GM13977 (cell line): Measurements from ENCODE around the gene TRAF2.

Experiments used
- DNase-seq: peaks from one replicate; pipeline ENCODE4 v3.0.0; 2012; ENCODE audit warnings: low spot score
- in situ Hi-C: fragments of 300-500 bp; cut with MboI; formaldehyde crosslinking; loops from one replicate; pipeline ENCODE4 v1.12.0; 2022; ENCODE audit warnings: low sequenced_read_pairs, low pct_unique_long_range_greater_than_20kb, mixed read lengths, inconsistent platforms; ENCODE audit not compliant: unreplicated experiment
- TF ChIP-seq, protein P1 (sequence below): IDR thresholded peaks from 2 replicates; pipeline ENCODE4 v1.5.1; 2012; ENCODE audit warnings: mild to moderate bottlenecking, control low read depth; ENCODE audit not compliant: insufficient read depth; ENCODE audit errors: extremely low read depth, missing control alignments

The TRAF2 gene

DNA sequence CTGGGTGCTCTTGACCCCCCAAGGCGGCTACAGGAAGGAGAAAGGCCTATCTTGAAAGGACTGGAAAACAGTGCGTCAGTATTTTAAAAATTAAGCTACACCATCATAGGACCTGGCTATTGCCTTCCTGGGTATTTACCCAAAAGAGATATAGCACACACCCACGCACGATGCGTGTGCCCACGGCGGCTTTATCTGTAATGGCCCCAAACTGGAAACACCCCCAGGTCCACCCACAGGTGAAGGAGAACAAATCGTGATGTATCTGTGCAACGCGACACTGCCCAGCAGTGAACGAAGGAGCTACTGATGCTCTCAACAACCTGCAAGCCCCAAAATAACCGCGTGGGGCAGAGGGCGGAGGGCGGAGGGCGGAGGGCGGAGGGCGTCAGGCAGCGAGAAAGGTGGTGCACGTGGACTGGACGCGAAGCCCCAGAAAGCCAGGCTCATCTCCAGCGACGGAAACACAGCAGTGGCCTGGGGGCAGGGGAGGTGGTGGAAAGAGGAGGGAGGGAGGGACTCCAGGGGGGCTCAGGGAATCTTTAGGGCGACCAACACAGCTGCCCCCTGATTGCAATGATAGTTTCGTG, 78.6 kb downstream of the TRAF2 start:
- in situ Hi-C loops = no loop called here
- DNase-seq = no peak
- TF ChIP-seq, protein P1, sequence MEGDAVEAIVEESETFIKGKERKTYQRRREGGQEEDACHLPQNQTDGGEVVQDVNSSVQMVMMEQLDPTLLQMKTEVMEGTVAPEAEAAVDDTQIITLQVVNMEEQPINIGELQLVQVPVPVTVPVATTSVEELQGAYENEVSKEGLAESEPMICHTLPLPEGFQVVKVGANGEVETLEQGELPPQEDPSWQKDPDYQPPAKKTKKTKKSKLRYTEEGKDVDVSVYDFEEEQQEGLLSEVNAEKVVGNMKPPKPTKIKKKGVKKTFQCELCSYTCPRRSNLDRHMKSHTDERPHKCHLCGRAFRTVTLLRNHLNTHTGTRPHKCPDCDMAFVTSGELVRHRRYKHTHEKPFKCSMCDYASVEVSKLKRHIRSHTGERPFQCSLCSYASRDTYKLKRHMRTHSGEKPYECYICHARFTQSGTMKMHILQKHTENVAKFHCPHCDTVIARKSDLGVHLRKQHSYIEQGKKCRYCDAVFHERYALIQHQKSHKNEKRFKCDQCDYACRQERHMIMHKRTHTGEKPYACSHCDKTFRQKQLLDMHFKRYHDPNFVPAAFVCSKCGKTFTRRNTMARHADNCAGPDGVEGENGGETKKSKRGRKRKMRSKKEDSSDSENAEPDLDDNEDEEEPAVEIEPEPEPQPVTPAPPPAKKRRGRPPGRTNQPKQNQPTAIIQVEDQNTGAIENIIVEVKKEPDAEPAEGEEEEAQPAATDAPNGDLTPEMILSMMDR = no peak

DNA sequence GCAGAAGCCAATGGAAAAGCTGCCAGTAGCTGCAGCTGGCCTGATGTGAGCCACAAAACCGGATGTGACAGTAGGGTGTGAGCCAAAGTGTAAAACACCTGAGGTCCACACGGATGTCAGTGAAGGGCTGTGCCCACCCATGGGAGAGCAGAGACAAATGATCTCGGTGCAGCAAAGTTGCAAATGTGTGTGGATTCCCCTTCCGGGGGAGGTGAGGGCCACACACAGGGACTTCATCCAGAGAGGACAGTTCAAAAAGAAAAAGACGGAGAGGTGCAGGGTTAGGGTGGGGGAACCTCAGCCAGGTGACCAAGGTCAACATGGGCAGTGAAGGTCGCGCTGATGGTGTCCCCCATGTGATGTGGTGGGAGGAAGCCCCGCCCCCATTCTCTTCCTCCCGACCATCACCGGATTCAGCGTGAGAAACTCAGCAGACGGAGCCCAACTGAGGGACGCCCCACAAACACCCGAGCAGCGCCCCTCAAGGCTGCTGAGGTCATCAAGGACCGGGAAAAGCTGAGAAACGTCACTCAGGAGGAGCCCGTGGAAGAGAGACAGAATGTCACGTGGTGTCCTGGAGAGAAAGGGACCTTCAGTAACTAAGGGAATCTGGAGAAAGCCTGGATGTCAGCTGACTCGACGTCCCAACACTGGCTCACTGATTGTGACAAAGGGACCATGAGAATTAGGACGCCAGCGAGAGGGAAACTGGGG, 79.6 kb downstream of the TRAF2 start:
- DNase-seq = no peak
- TF ChIP-seq, protein P1 = no peak
- in situ Hi-C loops = no loop called here

DNA sequence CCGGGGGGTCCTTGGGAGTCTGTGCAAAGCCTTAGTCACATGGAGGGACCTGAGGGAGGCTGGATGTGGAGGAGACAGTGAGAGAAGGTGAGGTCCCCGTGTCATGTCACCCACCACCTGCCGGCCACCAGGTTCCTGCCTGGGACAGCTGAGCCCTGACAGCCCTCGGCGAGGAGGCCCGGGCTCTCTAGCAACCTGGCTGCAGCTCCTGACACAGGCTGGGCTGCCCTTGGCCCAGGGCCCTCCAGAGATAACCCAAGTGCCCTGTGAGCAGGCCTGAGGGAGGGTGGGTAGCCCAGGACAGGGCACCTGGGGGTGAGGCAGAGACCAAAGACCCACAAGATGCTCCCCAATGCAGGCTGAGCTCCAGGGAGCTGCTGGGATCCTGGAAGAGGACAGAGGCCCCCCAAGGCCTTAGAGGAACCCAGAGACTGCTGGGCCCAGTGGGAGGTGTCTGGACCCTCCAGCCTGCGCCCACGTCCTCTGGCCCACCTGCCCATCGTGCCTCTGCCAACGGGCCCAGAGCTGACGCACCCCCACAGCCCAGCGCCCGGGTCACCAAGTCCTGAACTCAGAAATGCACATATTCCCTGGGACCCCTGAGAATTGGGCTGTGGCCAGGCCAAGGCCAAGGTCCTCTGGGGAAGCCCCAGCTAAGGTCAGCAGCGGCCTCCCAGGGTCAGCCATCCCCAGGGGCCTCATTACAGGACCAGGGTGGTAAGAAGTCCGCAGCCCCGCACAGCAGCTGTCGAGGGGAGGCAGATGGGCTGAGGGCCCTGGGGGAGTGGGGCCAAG, 82.2 kb downstream of the TRAF2 start:
- no peak for DNase-seq
- TF ChIP-seq, protein P1 = no peak
- in situ Hi-C loops = no loop called here

DNA sequence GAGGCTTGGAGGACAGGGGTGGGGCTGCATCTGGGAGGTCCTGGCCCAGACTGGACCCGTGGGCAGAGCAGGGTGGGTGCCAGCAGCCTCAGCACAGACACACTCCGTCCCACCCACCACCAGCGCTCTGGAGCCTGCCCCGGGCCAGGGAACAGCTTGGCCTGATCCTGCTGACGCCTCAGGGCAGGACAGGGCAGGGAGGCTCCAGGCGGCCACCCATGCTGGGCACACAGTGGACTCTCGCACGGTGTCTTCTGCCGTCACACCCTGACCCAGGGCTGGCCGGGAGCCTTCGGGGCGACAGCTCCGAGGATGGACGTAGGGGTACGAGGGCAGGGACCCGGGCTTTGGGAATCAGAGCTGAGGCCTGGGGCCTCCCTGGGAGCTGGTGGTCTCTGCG, 82.8 kb downstream of the TRAF2 start:
- in situ Hi-C loops = no loop called here
- TF ChIP-seq, protein P1 = no peak
- no peak for DNase-seq

DNA sequence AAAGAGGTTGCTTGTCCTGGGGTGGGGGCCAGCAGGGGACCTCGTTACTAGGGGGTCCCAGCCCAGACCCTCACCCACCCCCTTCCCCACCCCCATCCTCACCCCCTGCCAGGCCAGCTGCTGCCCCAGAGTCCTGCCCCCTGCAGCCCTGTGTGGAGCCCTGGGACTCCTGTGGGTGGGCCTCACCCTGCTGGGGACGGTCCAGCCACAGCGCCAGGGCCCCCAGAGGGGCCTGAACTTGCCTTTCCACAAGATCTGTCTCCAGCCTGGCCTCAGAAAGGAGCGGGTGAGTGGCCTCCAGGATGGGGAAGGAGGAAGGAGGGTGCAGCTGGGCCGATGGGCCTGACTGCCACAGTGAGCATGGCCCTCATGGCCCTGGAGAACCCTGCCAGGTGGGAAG, 83.5 kb downstream of the TRAF2 start:
- TF ChIP-seq, protein P1 = no peak
- DNase-seq = no peak
- in situ Hi-C loops = no loop called here

DNA sequence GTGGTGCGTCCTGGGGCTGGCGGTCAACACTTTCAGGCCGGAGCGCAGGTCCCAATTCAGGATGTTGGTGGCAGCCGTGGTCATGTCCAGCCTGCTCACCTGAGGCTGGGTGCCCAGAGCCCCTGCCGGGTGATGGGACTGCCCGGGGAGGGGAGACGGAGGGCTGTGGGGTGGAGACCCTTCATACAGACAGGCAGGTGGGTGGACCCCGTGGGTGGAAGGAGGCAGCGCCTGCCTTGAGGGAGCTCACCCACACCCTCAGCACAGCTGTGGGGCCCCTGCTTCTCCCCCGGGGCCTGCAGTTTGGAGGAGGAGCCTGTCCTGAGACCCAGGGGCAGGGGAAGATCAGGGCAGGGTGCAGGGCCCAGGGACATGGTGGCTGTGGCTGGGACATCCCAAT, 84.0 kb downstream of the TRAF2 start:
- in situ Hi-C loops = no loop called here
- TF ChIP-seq, protein P1 = no peak

More for the DNA sequence above, 84.0 kb downstream of the TRAF2 start:
- no peak for DNase-seq
